Right lobe of liver (tissue), 4 donors: Measurements from ENCODE around the gene KCNMA1.

ENCODE experiments used
- POLR2A ChIP-seq: fragments of 450-650 bp; IDR thresholded peaks from one replicate; pipeline ENCODE4 v1.6.1; 2017; ENCODE audit warnings: antibody characterized with exemption, mild to moderate bottlenecking
- TF ChIP-seq, protein P1 (sequence below), 4 donors: fragments of 200-600 bp in 3 of 4; fragments of 450-650 bp in 1 of 4; IDR thresholded peaks; one replicate each; pipeline versions ENCODE4 v1.5.1 to v1.8.0; 2016 to 2022; ENCODE audit warnings: antibody characterized with exemption in 4 of 4, mild to moderate bottlenecking in 2 of 4
- donor health status: DM: no; HTN: no; CAD: no.
- donor health status: DM: no; HTN: no; CAD: no.
- donor health status: DM: no; HTN: yes; CAD: no.

DNA sequence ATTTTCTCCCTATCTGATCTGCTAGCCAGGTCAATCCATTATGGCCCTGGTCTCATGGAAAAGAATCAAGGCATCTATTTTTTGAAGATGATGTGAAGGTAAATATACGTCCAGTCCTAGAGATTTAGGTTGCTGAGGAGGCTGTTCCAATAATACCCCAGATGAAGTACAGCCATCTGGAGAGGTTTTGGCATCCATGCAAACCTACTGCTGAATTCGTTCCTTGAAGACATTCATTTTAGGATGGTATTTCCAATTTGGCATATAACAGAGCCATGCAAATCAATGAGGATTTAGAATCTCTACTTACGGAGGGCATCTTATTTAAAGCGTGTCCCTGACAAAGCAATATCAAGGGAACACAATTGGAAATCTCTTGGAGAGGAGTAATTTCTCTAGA lies 465.5 kb downstream of the KCNMA1 start:
- TF ChIP-seq, protein P1, sequence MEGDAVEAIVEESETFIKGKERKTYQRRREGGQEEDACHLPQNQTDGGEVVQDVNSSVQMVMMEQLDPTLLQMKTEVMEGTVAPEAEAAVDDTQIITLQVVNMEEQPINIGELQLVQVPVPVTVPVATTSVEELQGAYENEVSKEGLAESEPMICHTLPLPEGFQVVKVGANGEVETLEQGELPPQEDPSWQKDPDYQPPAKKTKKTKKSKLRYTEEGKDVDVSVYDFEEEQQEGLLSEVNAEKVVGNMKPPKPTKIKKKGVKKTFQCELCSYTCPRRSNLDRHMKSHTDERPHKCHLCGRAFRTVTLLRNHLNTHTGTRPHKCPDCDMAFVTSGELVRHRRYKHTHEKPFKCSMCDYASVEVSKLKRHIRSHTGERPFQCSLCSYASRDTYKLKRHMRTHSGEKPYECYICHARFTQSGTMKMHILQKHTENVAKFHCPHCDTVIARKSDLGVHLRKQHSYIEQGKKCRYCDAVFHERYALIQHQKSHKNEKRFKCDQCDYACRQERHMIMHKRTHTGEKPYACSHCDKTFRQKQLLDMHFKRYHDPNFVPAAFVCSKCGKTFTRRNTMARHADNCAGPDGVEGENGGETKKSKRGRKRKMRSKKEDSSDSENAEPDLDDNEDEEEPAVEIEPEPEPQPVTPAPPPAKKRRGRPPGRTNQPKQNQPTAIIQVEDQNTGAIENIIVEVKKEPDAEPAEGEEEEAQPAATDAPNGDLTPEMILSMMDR (IDR thresholded peaks at IDR 0.05) = no peak
- no peak for TF ChIP-seq POLR2A
